GM08714 (cell line): ENCODE measurements around the gene PHF14.

Experiments used
- H3K4me3 ChIP-seq: fragments of 200-500 bp; sonication (Bioruptor generic); 2 replicates; pipeline ENCODE4 v1.5.1; 2014; ENCODE audit warnings: mild to moderate bottlenecking, low read length, inconsistent platforms
- ZNF274 ChIP-seq: IDR thresholded peaks from 2 replicates; pipeline ENCODE4 v1.6.1; 2012; ENCODE audit warnings: mild to moderate bottlenecking, low read depth, low read length

The PHF14 gene

GRCh38 chr7:11054033-11054432 is 80.4 kb downstream of the PHF14 start:
- no peak for TF ChIP-seq ZNF274
- H3K4me3 ChIP-seq, result no peak overlapping the region

- H3K4me3 ChIP-seq, result no peak overlapping the region
- no peak for TF ChIP-seq ZNF274
These were observed 87.2 kb downstream of the PHF14 start for GRCh38 chr7:11060893-11061292.

- no peak overlapping the region for H3K4me3 ChIP-seq
- TF ChIP-seq ZNF274, result no peak
These were observed 88.4 kb downstream of the PHF14 start for GRCh38 chr7:11062110-11062509.

GRCh38 chr7:11069591-11069990 is 95.9 kb downstream of the PHF14 start:
- H3K4me3 ChIP-seq, result no peak overlapping the region
- TF ChIP-seq ZNF274, result no peak

GRCh38 chr7:11077816-11078215 is 104.1 kb downstream of the PHF14 start:
- no peak overlapping the region for H3K4me3 ChIP-seq
- TF ChIP-seq ZNF274, result no peak

- no peak overlapping the region for H3K4me3 ChIP-seq
- no peak for TF ChIP-seq ZNF274
These were observed 104.7 kb downstream of the PHF14 start for GRCh38 chr7:11078247-11078834.

GRCh38 chr7:11079907-11080306 is 106.2 kb downstream of the PHF14 start:
- H3K4me3 ChIP-seq, result no peak overlapping the region
- no peak for TF ChIP-seq ZNF274

GRCh38 chr7:11082121-11082520 is 108.4 kb downstream of the PHF14 start:
- no peak for TF ChIP-seq ZNF274
- no peak overlapping the region for H3K4me3 ChIP-seq

GRCh38 chr7:11082552-11083213 is 109.0 kb downstream of the PHF14 start:
- TF ChIP-seq ZNF274, result no peak

GRCh38 chr7:11083214-11083568 is 109.5 kb downstream of the PHF14 start:
- H3K4me3 ChIP-seq, result no peak overlapping the region
- TF ChIP-seq ZNF274, result no peak

More at GRCh38 chr7:11082552-11083213, 109.0 kb downstream of the PHF14 start:
- no peak overlapping the region for H3K4me3 ChIP-seq

- no peak for TF ChIP-seq ZNF274
These were observed 130.9 kb downstream of the PHF14 start for GRCh38 chr7:11104578-11104977.

GRCh38 chr7:11109659-11110058 is 136.0 kb downstream of the PHF14 start:
- no peak overlapping the region for H3K4me3 ChIP-seq
- no peak for TF ChIP-seq ZNF274

More at GRCh38 chr7:11104578-11104977, 130.9 kb downstream of the PHF14 start:
- H3K4me3 ChIP-seq, result no peak overlapping the region

GRCh38 chr7:11120068-11120664 is 146.5 kb downstream of the PHF14 start:
- TF ChIP-seq ZNF274, result no peak
- no peak overlapping the region for H3K4me3 ChIP-seq

- TF ChIP-seq ZNF274, result no peak
- no peak overlapping the region for H3K4me3 ChIP-seq
These were observed 147.1 kb downstream of the PHF14 start for GRCh38 chr7:11120675-11121220.

GRCh38 chr7:11124856-11125559 is 151.3 kb downstream of the PHF14 start:
- no peak overlapping the region for H3K4me3 ChIP-seq
- TF ChIP-seq ZNF274, result no peak
